Hepatocyte (in vitro differentiated cells): ENCODE data around the gene ZEB1. TPM values are rescaled to one million over a fixed set of nuclear protein-coding genes. Genes with fewer than 3 reads are reported as not detected.

Experiments
- DNase-seq: peaks from one replicate; pipeline ENCODE4 v3.0.0-alpha.2; 2016; ENCODE audit warnings: low spot score
- H2AFZ ChIP-seq: fragments of 200-600 bp; sonication (generic); 2 replicates; pipeline ENCODE4 v1.6.0; 2016; ENCODE audit warnings: antibody characterized with exemption, mild to moderate bottlenecking
- H3K27ac ChIP-seq: fragments of 200-600 bp; sonication (generic); 2 replicates; pipeline ENCODE4 v1.5.1; 2016; ENCODE audit warnings: mild to moderate bottlenecking
- H3K27me3 ChIP-seq: fragments of 200-600 bp; sonication (generic); 2 replicates; pipeline ENCODE4 v1.6.1; 2016
- H3K36me3 ChIP-seq: fragments of 200-600 bp; sonication (generic); replicated peaks from 2 replicates; pipeline ENCODE4 v1.5.1; 2016; ENCODE audit warnings: low read depth; ENCODE audit not compliant: insufficient read depth
- H3K4me1 ChIP-seq: fragments of 200-600 bp; sonication (generic); 2 replicates; pipeline ENCODE4 v1.5.1; 2016; ENCODE audit warnings: mild to moderate bottlenecking, moderate library complexity; ENCODE audit not compliant: insufficient read depth
- H3K4me2 ChIP-seq: fragments of 200-600 bp; sonication (generic); 2 replicates; pipeline ENCODE4 v1.6.0; 2016
- H3K4me3 ChIP-seq: fragments of 200-600 bp; sonication (generic); 2 replicates; pipeline ENCODE4 v1.5.1; 2016; ENCODE audit warnings: mild to moderate bottlenecking
- H3K79me2 ChIP-seq: fragments of 200-600 bp; sonication (generic); 2 replicates; pipeline ENCODE4 v1.6.0; 2017; ENCODE audit warnings: mild to moderate bottlenecking
- H3K9me2 ChIP-seq: fragments of 200-600 bp; sonication (generic); replicated peaks from 2 replicates; pipeline ENCODE4 v1.6.0; 2017; ENCODE audit warnings: mild to moderate bottlenecking; ENCODE audit not compliant: insufficient read depth
- H3K9me3 ChIP-seq: fragments of 200-600 bp; sonication (generic); 2 replicates; pipeline ENCODE4 v1.5.1; 2016; ENCODE audit warnings: low read depth, mild to moderate bottlenecking
- H4K20me1 ChIP-seq: fragments of 200-600 bp; sonication (generic); 2 replicates; pipeline ENCODE4 v1.6.0; 2016; ENCODE audit warnings: mild to moderate bottlenecking; ENCODE audit not compliant: insufficient read depth, poor library complexity, severe bottlenecking
- EZH2 ChIP-seq: fragments of 200-600 bp; sonication (generic); IDR thresholded peaks from 2 replicates; pipeline ENCODE4 v1.6.1; 2016; ENCODE audit warnings: antibody characterized with exemption, mild to moderate bottlenecking, borderline replicate concordance
- EZH2phosphoT487 ChIP-seq: fragments of 200-600 bp; sonication (generic); IDR thresholded peaks from one replicate; pipeline ENCODE4 v1.6.1; 2018; ENCODE audit warnings: antibody characterized with exemption, mild to moderate bottlenecking, low read depth, moderate library complexity; ENCODE audit not compliant: unreplicated experiment, severe bottlenecking
- WGBS: methylation state at CpG from one replicate; pipeline ENCODE4 v1.1.6; 2016; ENCODE audit warnings: low lambda C conversion rate; ENCODE audit errors: missing lambda C conversion rate; 5-methylcytosine and 5-hydroxymethylcytosine counted together
- polyA plus RNA-seq: library from polyadenylated mRNA; unstranded; fragments of >200 nt; fragmentation: Nextera tagmentation; extraction: Ambion mirVana; gene quantifications from 2 replicates; pipeline ENCODE4 v1.2.1, GENCODE V29; 2016
- total RNA-seq: library from RNA; depleted of rRNA; stranded (reverse); fragments of >200 nt; gene quantifications from 2 replicates; pipeline ENCODE4 v1.2.3, GENCODE V29; 2014
- TF ChIP-seq, protein P1 (sequence below): fragments of 200-600 bp; sonication (generic); IDR thresholded peaks from 2 replicates; pipeline ENCODE4 v1.5.1; 2016; ENCODE audit warnings: antibody characterized with exemption, mild to moderate bottlenecking; ENCODE audit not compliant: poor library complexity

The ZEB1 gene
- total and polyA plus RNA-seq, 2 experiments from 2014 or later, result 13.6 to 14.3 TPM

DNA sequence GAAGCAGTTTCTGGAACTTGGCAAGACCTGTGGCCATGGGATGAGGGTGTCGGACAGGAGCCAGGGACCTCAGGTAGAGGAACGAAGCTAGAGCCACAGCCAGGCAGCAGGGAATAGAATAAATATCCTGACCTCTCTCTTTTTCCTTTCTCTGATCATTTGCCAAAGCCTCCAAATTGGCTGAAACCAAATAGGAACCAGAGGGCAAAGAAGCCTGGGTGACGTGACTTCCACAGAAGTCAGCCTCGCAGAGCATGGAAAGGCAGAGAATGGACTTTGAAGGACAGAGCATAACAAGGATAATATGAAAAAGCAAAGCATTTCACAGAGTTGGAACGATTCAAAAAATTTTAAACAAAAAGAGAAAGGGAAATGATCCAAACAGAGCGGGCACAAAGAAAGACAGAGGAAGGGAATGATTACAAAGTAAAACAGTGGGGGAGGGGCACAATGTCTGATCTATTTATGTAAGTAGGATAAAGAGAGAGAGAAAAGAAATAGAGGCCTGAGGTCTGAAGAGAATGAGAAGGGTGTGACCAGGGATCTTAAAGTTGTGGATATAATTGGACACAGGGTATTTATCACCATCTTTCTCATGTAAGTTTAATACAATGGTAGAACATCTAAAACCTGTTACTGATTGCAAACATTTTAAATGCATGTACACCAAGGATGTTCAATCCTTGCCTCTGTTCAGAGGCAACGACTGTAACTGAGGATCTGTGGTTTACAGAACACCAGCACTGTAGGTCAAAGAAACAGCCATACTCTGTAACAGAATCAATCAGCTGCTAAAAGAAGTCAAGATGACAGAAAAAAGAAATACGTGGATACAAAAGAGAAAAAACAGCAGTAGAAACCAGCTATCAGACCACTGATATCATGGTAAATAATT is 4.5 kb upstream of the ZEB1 start:
- H3K79me2 ChIP-seq, result no peaks in the 10 kb centered on the region
- H3K9me3 ChIP-seq, result no peaks in the 10 kb centered on the region
- no peaks in the 10 kb centered on the region for H3K4me1 ChIP-seq
- H3K4me3 ChIP-seq, result no peak overlapping the region
- no peaks in the 10 kb centered on the region for H3K9me2 ChIP-seq
- H3K36me3 ChIP-seq, result no peaks in the 10 kb centered on the region
- H3K4me2 ChIP-seq, result no peak overlapping the region
- no peaks in the 10 kb centered on the region for H4K20me1 ChIP-seq
- TF ChIP-seq EZH2 (no peak), EZH2phosphoT487 (no peak)
- TF ChIP-seq, protein P1, sequence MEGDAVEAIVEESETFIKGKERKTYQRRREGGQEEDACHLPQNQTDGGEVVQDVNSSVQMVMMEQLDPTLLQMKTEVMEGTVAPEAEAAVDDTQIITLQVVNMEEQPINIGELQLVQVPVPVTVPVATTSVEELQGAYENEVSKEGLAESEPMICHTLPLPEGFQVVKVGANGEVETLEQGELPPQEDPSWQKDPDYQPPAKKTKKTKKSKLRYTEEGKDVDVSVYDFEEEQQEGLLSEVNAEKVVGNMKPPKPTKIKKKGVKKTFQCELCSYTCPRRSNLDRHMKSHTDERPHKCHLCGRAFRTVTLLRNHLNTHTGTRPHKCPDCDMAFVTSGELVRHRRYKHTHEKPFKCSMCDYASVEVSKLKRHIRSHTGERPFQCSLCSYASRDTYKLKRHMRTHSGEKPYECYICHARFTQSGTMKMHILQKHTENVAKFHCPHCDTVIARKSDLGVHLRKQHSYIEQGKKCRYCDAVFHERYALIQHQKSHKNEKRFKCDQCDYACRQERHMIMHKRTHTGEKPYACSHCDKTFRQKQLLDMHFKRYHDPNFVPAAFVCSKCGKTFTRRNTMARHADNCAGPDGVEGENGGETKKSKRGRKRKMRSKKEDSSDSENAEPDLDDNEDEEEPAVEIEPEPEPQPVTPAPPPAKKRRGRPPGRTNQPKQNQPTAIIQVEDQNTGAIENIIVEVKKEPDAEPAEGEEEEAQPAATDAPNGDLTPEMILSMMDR, result no peak
- H3K27ac ChIP-seq, result no peak overlapping the region
- DNase-seq, result no peak
- no peak overlapping the region for H2AFZ ChIP-seq
- WGBS, result 87% methylated on average over 8 of the region's 8 CpGs
- H3K27me3 ChIP-seq, result no peaks in the 10 kb centered on the region

DNA sequence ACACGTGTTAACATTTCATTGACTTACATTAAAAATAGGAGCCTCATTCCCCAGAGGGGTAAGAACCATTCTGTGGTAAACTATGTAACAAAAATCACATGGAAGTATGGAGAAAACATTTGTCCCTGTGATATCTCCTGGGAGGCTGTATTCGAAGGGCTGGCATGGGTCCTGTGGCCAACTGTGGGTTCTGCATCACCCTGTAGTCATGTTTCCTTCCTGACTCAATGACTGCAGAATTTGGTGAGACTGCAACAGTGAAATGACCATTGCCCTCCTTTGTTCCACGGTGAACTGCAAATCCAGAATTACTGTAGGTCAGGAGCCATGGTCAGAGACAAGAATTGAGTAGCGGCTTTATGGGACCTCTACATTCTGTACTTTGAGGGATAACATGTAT is 3.6 kb upstream of the ZEB1 start:
- no peaks in the 10 kb centered on the region for H3K9me3 ChIP-seq
- 83% methylated on average over 4 of the region's 4 CpGs for WGBS
- no peaks in the 10 kb centered on the region for H3K9me2 ChIP-seq
- H3K27me3 ChIP-seq, result no peaks in the 10 kb centered on the region
- TF ChIP-seq EZH2phosphoT487 (no peak), EZH2 (no peak)
- TF ChIP-seq, protein P1, result no peak
- no peaks in the 10 kb centered on the region for H4K20me1 ChIP-seq
- H3K4me2 ChIP-seq, result no peak overlapping the region
- H2AFZ ChIP-seq, result no peak overlapping the region
- H3K4me3 ChIP-seq, result no peak overlapping the region
- no peak for DNase-seq
- H3K27ac ChIP-seq, result no peak overlapping the region
- no peaks in the 10 kb centered on the region for H3K36me3 ChIP-seq
- no peaks in the 10 kb centered on the region for H3K4me1 ChIP-seq
- H3K79me2 ChIP-seq, result peaks cover 2% of the 10 kb centered on the region

DNA sequence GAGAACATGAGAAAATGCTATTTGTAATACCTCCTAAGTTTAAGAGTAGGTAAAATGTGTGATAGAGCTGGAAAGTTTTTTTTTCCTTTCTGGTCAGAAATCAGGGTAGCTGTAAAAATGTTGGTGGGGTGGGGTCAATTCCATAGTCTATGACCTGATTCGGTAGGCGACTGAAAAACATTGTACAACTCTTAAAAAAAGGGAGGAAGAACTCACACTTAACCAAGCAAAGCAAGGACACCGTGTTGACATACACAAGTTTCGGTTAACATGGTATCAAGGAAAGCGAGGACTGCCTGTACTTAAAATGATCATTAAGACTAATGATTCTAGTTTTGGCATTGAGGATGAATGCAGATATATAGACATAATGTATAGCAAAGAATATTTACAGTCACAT is 1.8 kb upstream of the ZEB1 start:
- peaks cover 18% of the 10 kb centered on the region for H3K79me2 ChIP-seq
- no peaks in the 10 kb centered on the region for H3K4me1 ChIP-seq
- H4K20me1 ChIP-seq, result peaks cover 3% of the 10 kb centered on the region
- H3K9me3 ChIP-seq, result no peaks in the 10 kb centered on the region
- TF ChIP-seq, protein P1, result no peak
- no peak for TF ChIP-seq EZH2phosphoT487
- no peak for TF ChIP-seq EZH2
- no peaks in the 10 kb centered on the region for H3K36me3 ChIP-seq
- no peaks in the 10 kb centered on the region for H3K9me2 ChIP-seq
- H3K27me3 ChIP-seq, result peaks cover 17% of the 10 kb centered on the region
- WGBS, result 96% methylated on average over 5 of the region's 5 CpGs
- no peak for DNase-seq
- H3K4me3 ChIP-seq, result no peak overlapping the region
- H3K27ac ChIP-seq, result no peak overlapping the region
- no peak overlapping the region for H2AFZ ChIP-seq
- H3K4me2 ChIP-seq, result no peak overlapping the region
